ENCODE results near the gene HLA-DPA1. TPM values are rescaled to one million over a fixed set of nuclear protein-coding genes. Genes with fewer than 3 reads are reported as not detected.
"Not testable (repeated sequence)": the region's sequence is repeated elsewhere in the genome, so short reads cannot be mapped to it uniquely, and the experiment has no call there.

The HLA-DPA1 gene
- 5.2 and 5.4 TPM in 2 replicates for total RNA-seq (2014; rRNA removed; shearing (Covaris generic))

GRCh38 chr6:33073431-33073871, at the start of gene HLA-DPA1:
TSS of gene HLA-DPA1 (minus strand) at chr6:33073649.
- no peak for DNase-seq (ENCODE audit: low spot score)

DNA sequence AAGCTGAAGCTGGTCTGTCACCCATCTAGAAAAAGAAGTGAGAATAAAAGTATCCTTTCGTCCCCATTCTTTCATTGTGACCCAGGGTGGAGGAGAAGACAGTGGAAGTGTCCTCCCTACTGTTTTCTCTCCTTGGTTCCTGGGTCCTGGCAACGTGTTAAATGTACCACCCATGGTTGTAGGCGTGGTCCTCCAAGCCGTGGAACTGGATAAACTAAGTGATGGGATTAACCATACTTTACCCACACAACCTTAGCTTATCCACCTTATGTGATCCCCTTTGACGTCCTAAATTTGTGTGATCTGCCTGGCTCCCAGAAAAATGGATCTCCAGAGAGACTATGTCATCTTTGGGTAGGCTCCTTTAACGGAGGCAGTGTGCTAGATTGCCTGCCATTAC, 49.7 kb upstream of the HLA-DPA1 start:
- DNase-seq (ENCODE audit: low spot score): no peak

DNA sequence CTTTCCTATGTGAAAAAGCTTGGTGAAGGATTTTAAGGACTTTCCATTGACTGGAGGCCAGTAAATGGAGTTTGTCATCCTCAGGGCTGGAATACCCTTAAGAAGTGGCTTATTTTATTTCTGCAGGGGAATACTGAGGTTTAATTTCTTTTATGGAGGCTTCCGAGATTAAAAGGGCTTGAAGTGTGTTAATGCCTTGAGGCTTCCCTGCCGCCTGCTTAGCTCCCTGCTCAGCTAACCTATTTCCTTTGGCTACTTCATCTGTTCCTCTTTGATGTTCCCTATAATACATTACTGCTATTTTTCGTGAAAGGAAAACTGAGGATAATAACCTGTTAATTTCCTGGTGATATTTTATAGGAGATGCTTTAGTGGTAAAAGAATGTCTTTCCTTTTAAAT, 46.6 kb upstream of the HLA-DPA1 start:
- DNase-seq (ENCODE audit: low spot score): no peak

- peak; percentile 49 for DNase-seq (ENCODE audit: low spot score)
Measured at GRCh38 chr6:33118525-33119123, 45.2 kb upstream of the HLA-DPA1 start.

DNA sequence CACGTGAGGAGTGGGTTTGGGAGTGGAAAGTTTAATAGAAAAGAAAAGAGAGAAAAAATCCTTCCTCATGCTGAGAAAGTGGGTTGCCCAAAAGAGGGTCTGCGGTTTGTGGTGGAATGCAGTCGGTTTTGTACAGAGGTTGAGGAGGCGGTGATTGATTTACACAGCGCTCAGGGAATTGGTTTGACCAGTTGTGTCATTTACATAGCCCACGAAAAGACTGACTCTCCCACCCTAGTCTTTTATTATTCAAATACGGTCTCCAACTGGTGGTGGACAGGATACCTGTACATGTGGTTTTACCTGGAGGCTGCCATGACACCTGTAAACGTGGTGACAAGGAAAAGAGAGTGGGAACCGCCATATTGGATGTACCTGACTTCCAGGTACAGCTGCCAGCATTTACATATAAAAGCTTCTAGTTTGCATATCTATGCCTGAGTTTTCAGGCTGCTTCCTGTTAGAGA, 44.4 kb upstream of the HLA-DPA1 start:
- DNase-seq (ENCODE audit: low spot score): no peak

DNA sequence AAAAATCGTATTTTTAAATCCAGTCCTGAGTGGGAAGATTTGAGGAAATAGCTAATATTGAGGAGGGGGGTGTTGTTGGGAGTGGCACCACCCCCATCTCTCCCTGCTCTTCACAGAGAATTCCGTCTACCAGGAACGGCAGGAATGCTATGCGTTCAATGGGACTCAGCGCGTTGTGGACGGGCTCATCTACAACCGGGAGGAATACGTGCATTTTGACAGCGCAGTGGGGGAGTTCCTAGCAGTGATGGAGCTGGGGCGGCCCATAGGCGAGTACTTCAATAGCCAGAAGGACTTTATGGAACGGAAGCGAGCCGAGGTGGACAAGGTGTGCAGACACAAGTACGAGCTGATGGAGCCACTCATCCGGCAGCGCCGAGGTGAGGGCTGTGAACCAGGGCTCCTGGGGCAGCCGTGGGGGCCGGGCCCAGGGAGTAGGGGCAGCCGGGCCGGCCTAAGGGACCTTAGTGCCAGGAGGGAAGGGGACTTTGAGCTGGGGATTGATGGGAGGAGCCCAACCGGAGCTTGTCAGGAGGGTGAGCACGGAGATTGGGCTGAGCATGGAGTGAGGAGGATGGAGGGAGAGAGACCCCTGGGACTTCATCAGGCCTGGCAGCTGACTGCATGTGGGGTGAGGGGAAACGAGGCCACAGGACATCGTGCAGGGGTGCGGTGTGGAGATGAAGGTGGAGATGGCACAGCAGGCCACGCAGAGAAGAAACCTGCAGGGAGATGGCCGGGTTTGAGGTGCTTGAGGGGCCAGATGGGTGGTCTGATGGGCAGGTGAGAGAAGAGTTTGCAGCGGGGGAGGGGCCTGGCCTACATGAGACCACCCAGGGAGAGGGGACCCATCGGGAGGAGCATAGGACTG, 43.6 kb upstream of the HLA-DPA1 start:
- DNase-seq (ENCODE audit: low spot score): no peak

- no peak for DNase-seq (ENCODE audit: low spot score)
Measured at GRCh38 chr6:33116417-33116816, 43.0 kb upstream of the HLA-DPA1 start.

DNA sequence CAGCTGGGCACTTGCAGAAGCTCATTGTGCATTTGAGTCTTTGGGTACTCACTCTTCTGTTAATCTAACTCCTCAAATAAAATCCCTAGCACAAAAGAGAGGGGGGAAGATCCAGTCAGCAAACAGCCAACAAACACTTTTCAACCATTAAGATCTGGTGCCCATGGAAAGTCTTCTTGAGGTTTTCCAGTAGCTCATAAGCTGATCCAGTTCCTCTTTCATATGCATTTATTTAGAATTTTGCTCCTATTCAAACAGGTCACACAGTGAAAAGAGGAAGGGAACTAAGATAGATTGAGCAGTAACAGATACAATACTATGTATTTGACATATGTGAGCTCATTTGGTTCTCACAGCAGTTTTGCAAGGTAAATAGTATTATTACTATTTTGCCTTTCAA, 41.0 kb upstream of the HLA-DPA1 start:
- no peak for DNase-seq (ENCODE audit: low spot score)

DNA sequence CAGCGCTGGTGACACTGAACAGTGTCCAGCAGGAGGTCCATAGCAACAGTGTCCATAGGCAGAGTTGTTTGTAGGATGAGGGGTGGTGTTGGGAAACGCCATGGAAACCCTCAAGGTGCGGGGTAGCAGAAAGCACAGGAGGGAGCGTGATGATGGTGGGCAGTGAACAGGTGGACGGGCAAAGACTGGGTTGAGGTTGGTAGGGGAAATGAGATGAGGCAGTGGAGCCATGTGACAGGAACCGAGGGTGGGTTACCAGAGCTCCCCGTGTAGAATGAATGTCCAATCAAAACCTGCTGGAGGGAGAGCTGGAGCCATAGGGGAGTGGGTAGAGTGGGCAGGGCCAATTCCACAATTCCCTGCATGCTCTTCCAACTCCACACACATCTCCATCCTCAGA, 40.3 kb upstream of the HLA-DPA1 start:
- no peak for DNase-seq (ENCODE audit: low spot score)

DNA sequence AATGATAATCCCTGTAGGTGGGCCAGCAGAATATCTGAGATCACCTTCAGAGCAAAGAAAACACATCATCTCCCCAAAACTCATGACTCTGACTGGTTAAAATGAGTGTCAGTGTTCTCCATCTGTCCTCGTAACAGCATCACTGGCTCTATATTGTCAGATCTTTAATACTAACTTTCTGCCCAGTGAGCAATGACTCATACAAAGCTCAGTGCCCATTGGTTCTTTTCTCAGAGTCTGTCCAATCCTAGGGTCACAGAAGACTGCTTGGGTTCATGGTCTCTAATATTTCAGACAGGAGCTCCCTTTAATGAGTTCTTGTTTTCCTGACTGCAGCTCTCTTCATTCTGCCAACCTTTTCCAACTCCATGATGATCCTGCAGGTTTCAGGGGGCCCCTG, 38.7 kb upstream of the HLA-DPA1 start:
- DNase-seq (ENCODE audit: low spot score): no peak

GRCh38 chr6:33108307-33108706, 34.9 kb upstream of the HLA-DPA1 start:
- no peak for DNase-seq (ENCODE audit: low spot score)

- DNase-seq (ENCODE audit: low spot score): no peak
Measured at GRCh38 chr6:33107641-33108040, 34.2 kb upstream of the HLA-DPA1 start.

DNA sequence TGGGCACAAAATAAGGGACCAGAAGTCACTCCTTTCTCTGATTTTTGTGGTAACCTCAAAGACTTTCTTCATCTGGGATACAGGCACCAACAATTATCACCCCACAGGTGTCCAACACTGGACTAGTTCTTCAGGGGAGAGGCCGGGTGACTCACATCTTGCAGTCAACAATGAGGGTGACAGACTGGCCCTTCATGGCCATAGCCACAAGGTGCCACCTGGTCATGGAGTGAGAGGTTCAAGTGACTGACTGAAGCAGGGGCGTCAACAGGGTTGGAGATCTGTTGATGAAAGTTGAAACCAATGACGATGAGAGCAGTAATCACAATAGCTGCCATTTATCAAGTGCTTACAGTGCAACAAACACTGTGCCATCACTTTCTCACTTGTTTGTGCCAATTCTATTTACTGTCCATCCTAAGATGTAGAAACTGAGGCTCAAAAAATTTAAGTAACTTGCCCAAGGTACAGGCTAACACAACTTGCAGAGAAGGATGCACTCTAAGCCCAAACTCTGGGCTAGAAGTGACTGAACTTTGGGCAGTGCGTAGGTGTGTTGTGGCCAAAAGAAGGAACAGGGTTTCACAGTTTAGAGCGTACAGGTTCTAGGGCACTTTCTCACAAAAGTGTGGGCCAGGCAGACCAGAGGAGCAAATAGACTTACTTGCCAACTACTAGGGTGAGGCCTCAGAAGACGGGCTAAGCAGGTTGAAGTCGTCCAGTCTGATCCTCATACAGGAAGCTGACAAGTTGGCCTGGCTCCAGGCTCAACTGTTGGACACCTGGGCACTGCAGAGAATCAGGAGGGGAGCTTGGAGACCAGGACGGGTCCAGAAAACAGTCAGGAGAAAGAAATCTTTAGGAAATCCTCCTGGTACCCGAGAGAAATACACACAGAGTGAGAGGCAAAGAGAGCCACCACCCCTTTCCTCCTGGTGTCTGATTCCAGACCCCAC, 32.7 kb upstream of the HLA-DPA1 start:
- DNase-seq (ENCODE audit: low spot score): no peak

DNA sequence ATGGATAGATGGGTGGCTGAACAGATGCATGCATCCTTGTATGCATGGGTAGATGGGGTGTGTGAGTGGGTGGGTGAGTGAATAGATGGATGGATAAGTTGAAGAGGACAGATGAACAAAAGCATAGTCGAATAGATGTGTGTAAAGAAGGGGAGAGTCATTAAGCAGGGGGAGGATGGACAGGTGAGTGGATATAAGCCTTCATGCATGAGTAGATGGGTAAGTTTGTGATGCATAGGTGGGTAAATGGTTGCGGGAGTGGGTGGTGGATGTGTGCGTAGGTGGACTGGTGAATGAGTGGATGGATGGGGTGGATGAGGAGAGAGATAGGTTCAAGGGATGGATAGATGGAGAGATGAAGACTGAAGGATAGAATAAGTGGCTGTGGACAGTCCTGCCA, 31.9 kb upstream of the HLA-DPA1 start:
- no peak for DNase-seq (ENCODE audit: low spot score)

DNA sequence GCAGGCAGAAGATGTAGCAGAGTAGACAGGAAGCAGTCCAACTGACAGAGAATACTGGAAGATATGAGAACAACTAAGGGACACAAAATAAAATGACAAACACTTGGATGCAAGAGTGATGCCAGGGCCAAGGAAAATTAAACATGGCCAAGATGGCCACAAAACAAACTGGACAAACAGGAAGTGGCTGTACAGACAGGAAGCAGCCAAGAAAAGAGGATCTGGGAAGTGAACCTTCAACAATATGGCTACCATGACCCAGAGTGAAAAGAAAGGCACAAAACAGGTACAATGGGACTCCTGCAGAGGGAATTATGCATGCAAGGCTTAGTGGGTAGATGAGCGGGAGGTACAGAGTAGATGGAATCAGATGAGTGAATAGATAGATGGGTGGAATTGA, 31.4 kb upstream of the HLA-DPA1 start:
- DNase-seq (ENCODE audit: low spot score): no peak

DNA sequence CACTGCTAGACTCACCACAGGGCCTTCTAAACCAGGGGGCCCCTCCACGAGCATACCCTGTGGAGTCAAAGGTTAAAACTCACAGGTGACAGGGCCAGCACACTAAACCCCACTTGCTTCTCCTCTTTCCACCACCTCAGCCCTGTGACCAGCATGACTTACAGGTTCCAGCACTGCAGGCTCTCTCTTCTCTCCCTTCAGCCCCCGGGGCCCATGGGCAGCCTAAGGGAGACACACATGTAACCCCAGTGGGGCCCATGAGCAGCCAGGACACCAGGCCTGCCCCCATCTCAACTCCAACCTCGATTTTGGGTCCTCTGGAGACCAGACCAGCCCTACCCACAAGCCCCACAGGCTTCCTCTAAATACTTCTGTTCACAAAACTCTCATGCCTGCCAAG, 30.3 kb upstream of the HLA-DPA1 start:
- no peak for DNase-seq (ENCODE audit: low spot score)

DNA sequence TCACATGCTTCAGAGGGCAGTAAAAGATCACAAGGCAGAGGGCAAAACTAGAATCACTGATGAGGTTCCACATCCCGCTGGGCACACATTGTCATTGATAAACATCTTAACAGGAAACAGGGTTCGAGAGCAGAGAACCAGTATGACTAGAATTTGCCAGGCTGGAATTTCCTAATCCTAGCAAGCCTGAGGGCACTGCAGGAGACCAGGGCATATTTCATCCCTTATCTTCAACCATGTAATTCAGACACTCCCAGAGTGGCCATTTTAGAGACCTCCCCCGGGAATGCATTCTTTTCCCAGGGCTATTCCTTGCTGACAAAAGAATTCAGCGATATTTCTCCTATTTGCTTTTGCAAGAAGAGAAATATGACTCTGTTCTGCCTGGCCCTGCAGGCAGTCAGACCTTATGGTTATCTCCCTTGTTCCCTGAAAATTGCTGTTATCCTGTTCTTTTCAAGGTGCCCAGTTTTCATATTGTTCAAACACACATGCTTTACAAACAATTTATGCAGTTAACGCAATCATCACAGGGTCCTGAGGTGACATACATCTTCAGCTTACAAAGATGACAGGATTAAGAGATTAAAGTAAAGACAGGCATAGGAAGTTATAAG, 27.8 kb upstream of the HLA-DPA1 start:
- not testable (repeated sequence) for DNase-seq (ENCODE audit: low spot score)

GRCh38 chr6:33095681-33096080, 22.2 kb upstream of the HLA-DPA1 start:
- no peak for DNase-seq (ENCODE audit: low spot score)

GRCh38 chr6:33093855-33094254, 20.4 kb upstream of the HLA-DPA1 start:
- no peak for DNase-seq (ENCODE audit: low spot score)

DNA sequence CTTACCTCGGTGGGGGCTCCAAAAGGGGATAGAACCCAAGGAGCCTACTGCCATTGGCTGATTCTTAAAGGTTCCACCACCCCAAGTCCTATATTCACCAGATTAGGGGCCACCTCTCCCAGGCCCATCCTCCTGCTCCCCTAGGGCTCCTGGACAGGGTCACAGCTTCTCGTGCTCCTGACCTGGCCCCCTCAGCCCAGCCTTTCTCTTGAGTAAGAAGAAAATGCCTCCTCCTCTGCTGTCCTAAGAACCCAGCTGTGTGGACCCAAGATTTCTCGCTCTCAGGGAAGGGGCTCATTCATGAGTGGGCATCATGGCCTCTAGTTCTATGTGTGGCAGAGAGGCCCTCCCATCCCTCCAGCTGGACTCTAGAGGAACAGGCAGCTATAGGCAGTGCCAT, 18.9 kb upstream of the HLA-DPA1 start:
- DNase-seq (ENCODE audit: low spot score): no peak

DNA sequence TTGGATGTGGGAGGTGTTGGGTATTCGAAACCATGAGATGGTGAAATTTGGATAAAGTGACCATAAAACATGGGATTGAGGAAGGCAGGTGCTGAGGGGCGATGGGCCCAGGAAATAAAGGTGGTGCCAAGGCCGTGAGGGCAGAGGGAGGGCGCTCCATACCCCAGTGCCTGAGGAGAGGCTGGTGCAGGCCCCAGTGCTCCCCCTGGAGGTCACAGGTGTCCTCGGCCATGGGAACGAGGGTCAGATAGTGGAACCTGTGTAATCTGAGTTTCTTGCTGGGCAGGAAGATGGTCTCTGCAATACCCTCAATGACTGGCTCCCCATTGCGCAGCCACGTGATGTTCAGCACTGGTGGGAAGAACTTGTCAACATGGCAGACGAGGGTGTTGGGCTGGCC, 18.5 kb upstream of the HLA-DPA1 start:
- no peak for DNase-seq (ENCODE audit: low spot score)

Measured in H4 (cell line).